OCI-LY1 (cell line): ENCODE measurements around the gene C19orf44.
"Not testable (repeated sequence)": the region's sequence is repeated elsewhere in the genome, so short reads cannot be mapped to it uniquely, and the experiment has no call there.

Experiments
- H2AFZ ChIP-seq: fragments of 200-600 bp; sonication (generic), shearing (Covaris generic); 2 replicates; pipeline ENCODE4 v1.6.0; 2014; ENCODE audit warnings: antibody characterized with exemption, mild to moderate bottlenecking, low read length
- H3F3A ChIP-seq: fragments of 200-600 bp; sonication (generic), shearing (Covaris generic); 2 replicates; pipeline ENCODE4 v1.6.0; 2014; ENCODE audit warnings: mild to moderate bottlenecking, antibody characterized with exemption, low read length, moderate library complexity; ENCODE audit not compliant: insufficient read depth
- H3K27ac ChIP-seq: fragments of 200-600 bp; sonication (generic); 2 replicates; pipeline ENCODE4 v1.5.1; 2014; ENCODE audit warnings: low read length, mixed run types, mild to moderate bottlenecking, low read depth; ENCODE audit not compliant: poor library complexity, severe bottlenecking
- H3K27me3 ChIP-seq: fragments of 200-600 bp; sonication (generic); 2 replicates; pipeline ENCODE4 v1.6.0; 2014; ENCODE audit warnings: antibody characterized with exemption, mild to moderate bottlenecking, low read length, moderate library complexity; ENCODE audit not compliant: insufficient read depth
- H3K36me3 ChIP-seq: fragments of 200-600 bp; sonication (generic); 2 replicates; pipeline ENCODE4 v1.6.1; 2014; ENCODE audit warnings: mild to moderate bottlenecking, antibody characterized with exemption, low read length, moderate library complexity, mixed read lengths; ENCODE audit not compliant: insufficient read depth
- H3K4me1 ChIP-seq: fragments of 200-600 bp; sonication (generic); 2 replicates; pipeline ENCODE4 v1.5.1; 2014; ENCODE audit warnings: mild to moderate bottlenecking, low read length, moderate library complexity; ENCODE audit not compliant: insufficient read depth, severe bottlenecking
- H3K4me2 ChIP-seq: fragments of 200-600 bp; sonication (generic), shearing (Covaris generic); 2 replicates; pipeline ENCODE4 v1.6.1; 2014; ENCODE audit warnings: low read length
- H3K4me3 ChIP-seq: fragments of 200-600 bp; sonication (generic); 2 replicates; pipeline ENCODE4 v1.5.1; 2014; ENCODE audit warnings: low read length, low read depth, mild to moderate bottlenecking, mixed read lengths; ENCODE audit not compliant: poor library complexity, severe bottlenecking
- H3K79me2 ChIP-seq: fragments of 200-600 bp; shearing (Covaris generic); 2 replicates; pipeline ENCODE4 v1.6.1; 2016; ENCODE audit warnings: mixed run types, low read length, mixed read lengths; ENCODE audit not compliant: insufficient read depth
- H3K9ac ChIP-seq: fragments of 200-600 bp; sonication (generic), shearing (Covaris generic); 2 replicates; pipeline ENCODE4 v1.6.1; 2014; ENCODE audit warnings: mild to moderate bottlenecking, low read length, mixed read lengths
- H3K9me2 ChIP-seq: fragments of 200-600 bp; sonication (generic), shearing (Covaris generic); 2 replicates; pipeline ENCODE4 v1.6.1; 2014; ENCODE audit warnings: low read depth, mild to moderate bottlenecking, low read length, mixed read lengths
- H3K9me3 ChIP-seq: fragments of 200-600 bp; shearing (Covaris generic); 2 replicates; pipeline ENCODE4 v1.6.1; 2014; ENCODE audit warnings: low read length, mixed read lengths
- H4K20me1 ChIP-seq: fragments of 200-600 bp; sonication (generic), shearing (Covaris generic); 2 replicates; pipeline ENCODE4 v1.6.0; 2016; ENCODE audit warnings: mild to moderate bottlenecking, low read length; ENCODE audit not compliant: insufficient read depth
- CTCF ChIP-seq: fragments of 200-600 bp; sonication (generic), shearing (Covaris generic); IDR thresholded peaks from 2 replicates; pipeline ENCODE4 v1.5.1; 2017; ENCODE audit warnings: mild to moderate bottlenecking, antibody characterized with exemption, low read length, moderate library complexity, mixed read lengths
- EZH2 ChIP-seq: fragments of 200-600 bp; sonication (generic), shearing (Covaris generic); IDR thresholded peaks from 2 replicates; pipeline ENCODE4 v1.8.0; 2017; ENCODE audit warnings: borderline replicate concordance, mixed run types, mild to moderate bottlenecking, antibody characterized with exemption, low read length, moderate library complexity, mixed read lengths

C19orf44 gene

GRCh38 chr19:16497042-16497441 lies 848 bp downstream of the C19orf44 start:
- Histone ChIP-seq H3K36me3 (peaks cover 8% of the 10 kb centered on the region; the same call in 1 of the 2 replicates), H3K9ac (peak overlapping the region; percentile 66), H2AFZ (no peak overlapping the region), H4K20me1 (no peaks in the 10 kb centered on the region), H3F3A (peaks cover 4% of the 10 kb centered on the region; the same call in 1 of the 2 replicates), H3K27me3 (no peaks in the 10 kb centered on the region), H3K4me3 (peak overlapping the region; percentile 69), H3K79me2 (no peaks in the 10 kb centered on the region), H3K9me3 (no peaks in the 10 kb centered on the region), H3K9me2 (no peaks in the 10 kb centered on the region), H3K4me2 (peak overlapping the region; percentile 76), H3K27ac (peak overlapping the region; percentile 48), H3K4me1 (peaks cover 29% of the 10 kb centered on the region)
- TF ChIP-seq CTCF (no peak), EZH2 (no peak)

GRCh38 chr19:16497837-16498236 lies 1.6 kb downstream of the C19orf44 start:
- Histone ChIP-seq H3F3A (peaks cover 4% of the 10 kb centered on the region; the same call in 1 of the 2 replicates), H4K20me1 (no peaks in the 10 kb centered on the region), H3K79me2 (no peaks in the 10 kb centered on the region), H3K9me2 (no peaks in the 10 kb centered on the region), H3K4me3 (no peak overlapping the region), H3K9me3 (no peaks in the 10 kb centered on the region), H3K9ac (no peak overlapping the region), H3K27ac (peak overlapping the region; percentile 48), H3K4me1 (peaks cover 26% of the 10 kb centered on the region), H2AFZ (no peak overlapping the region), H3K4me2 (peak overlapping the region; percentile 14; the same call in 1 of the 2 replicates), H3K36me3 (peaks cover 15% of the 10 kb centered on the region), H3K27me3 (no peaks in the 10 kb centered on the region)
- TF ChIP-seq CTCF (no peak), EZH2 (no peak)

DNA sequence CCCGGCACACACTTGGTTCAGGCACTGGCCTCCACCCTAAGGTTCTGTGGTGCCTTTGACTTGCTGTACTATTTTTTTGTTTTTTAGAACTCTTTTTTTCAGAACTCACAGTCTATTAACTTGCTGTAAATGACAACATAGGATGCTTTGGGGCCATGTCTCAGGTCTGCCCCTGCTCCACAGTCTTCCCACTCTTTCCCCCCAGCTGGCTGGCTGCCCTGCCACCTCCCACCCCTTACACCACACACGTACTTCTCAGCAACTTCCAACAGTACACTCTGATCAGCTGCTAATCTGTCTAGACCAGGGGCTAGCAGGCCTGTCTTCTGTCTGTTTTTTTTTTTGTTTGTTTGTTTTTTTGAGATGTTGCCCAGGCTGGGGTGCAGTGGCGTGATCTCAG lies 8.1 kb downstream of the C19orf44 start:
- Histone ChIP-seq H3F3A (no peaks in the 10 kb centered on the region), H3K27me3 (no peaks in the 10 kb centered on the region)

GRCh38 chr19:16506161-16506560 lies 10.0 kb downstream of the C19orf44 start:
- not testable (repeated sequence) for H2AFZ ChIP-seq, H4K20me1 ChIP-seq, H3K9me2 ChIP-seq, H3K9me3 ChIP-seq, H3K27ac ChIP-seq, H3K4me3 ChIP-seq, H3K27me3 ChIP-seq, H3K4me2 ChIP-seq, H3K4me1 ChIP-seq, H3K9ac ChIP-seq, H3K79me2 ChIP-seq, H3F3A ChIP-seq
- H3K36me3 ChIP-seq: peaks cover 49% of the 10 kb centered on the region

More for the DNA sequence above, 8.1 kb downstream of the C19orf44 start:
- no peaks in the 10 kb centered on the region for H3K4me1 ChIP-seq
- no peak overlapping the region for H3K4me3 ChIP-seq
- H3K36me3 ChIP-seq: peaks cover 44% of the 10 kb centered on the region
- no peak overlapping the region for H3K9ac ChIP-seq
- no peaks in the 10 kb centered on the region for H3K9me3 ChIP-seq
- H3K27ac ChIP-seq: no peak overlapping the region
- H2AFZ ChIP-seq: no peak overlapping the region
- no peaks in the 10 kb centered on the region for H4K20me1 ChIP-seq
- no peak overlapping the region for H3K4me2 ChIP-seq
- H3K79me2 ChIP-seq: no peaks in the 10 kb centered on the region
- no peak for TF ChIP-seq EZH2
- TF ChIP-seq CTCF: no peak
- H3K9me2 ChIP-seq: no peaks in the 10 kb centered on the region
